NT2/D1 (cell line): ENCODE data around the gene SLC25A31.

Experiments used
- YY1 ChIP-seq: IDR thresholded peaks from 2 replicates; pipeline ENCODE4 v1.6.1; 2011; ENCODE audit not compliant: insufficient read length, insufficient read depth
- ZNF274 ChIP-seq: IDR thresholded peaks from 2 replicates; pipeline ENCODE4 v1.6.1; 2011; ENCODE audit warnings: mild to moderate bottlenecking, low read depth, low read length

DNA sequence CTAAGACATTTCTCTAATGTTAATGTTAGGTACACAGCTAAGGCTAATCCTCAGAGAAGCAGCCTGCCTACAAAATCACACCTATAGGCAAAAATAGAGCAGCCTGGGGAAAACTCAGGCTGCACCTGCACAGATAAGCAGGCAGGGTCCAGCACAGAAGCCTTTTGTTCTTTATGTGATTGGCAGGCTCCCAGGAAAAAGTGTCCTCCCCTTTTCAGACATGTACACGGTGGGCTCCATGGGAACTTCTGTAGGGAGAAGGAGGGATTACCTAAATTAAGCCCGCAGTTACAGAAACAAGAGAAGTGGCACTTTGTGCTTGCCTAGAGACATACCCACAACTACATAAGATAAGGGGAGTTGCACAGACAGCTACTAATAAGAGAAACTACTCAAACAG lies 47.9 kb downstream of the SLC25A31 start:
- TF ChIP-seq YY1 (no peak), ZNF274 (no peak)
